T-cell (primary cell): Measurements from ENCODE around the gene SMAP2. TPM values are rescaled to one million over a fixed set of nuclear protein-coding genes. Genes with fewer than 3 reads are reported as not detected.
A peak's percentile ranks its signal among the peaks of the same experiment; 100 is the strongest.

ENCODE experiments used
- ATAC-seq, 4 experiments: fragments of 200-7000 bp in 3 of 4; fragments of 150-1000 bp in 1 of 4; cut with Tn5 transposase; replicated peaks in 1 of 4; 1 replicate in 3 of 4; 2 replicates in 1 of 4; pipeline ENCODE4 v1.10.0; 2021; ENCODE audit warnings: moderate library complexity in 3 of 4, mild to moderate bottlenecking in 2 of 4, moderate number of reproducible peaks in 1 of 4
- CTCF ChIA-PET, 2 donors: fragments of 300-600 bp; sonication (Branson Sonifier 250); formaldehyde crosslinking; loops; one replicate each; lab custom pipeline; 2022; ENCODE audit warnings: antibody characterized with exemption in 2 of 2; lab: Charles Lee
- POLR2A ChIA-PET, 2 donors: fragments of 300-600 bp; sonication (Branson Sonifier 250); formaldehyde crosslinking; loops; one replicate each; lab custom pipeline; 2022; ENCODE audit warnings: antibody characterized with exemption in 2 of 2; lab: Charles Lee
- DNase-seq, 35 experiments: peaks; one replicate each; pipeline versions ENCODE4 v3.0.0 to v3.0.0-alpha.2; 2013 to 2023
- H3K27ac ChIP-seq: one replicate; pipeline ENCODE4 v1.5.1; 2013; ENCODE audit warnings: low read length
- H3K27me3 ChIP-seq, 2 experiments: replicated peaks in 1 of 2; 1 replicate in 1 of 2; 2 replicates in 1 of 2; pipeline versions ENCODE4 v1.6.1 to v1.7.0; 2013; ENCODE audit warnings: low read length in 1 of 2, mixed read lengths in 1 of 2; ENCODE audit not compliant: control insufficient read depth in 2 of 2, insufficient read depth in 2 of 2; ENCODE audit errors: extremely low read depth in 1 of 2
- H3K36me3 ChIP-seq, 2 donors: 1 replicate in 1 of 2; 2 replicates in 1 of 2; pipeline versions ENCODE4 v1.6.1 to v1.7.0; 2013; ENCODE audit warnings: low read length in 1 of 2; ENCODE audit not compliant: control insufficient read depth in 2 of 2, insufficient read depth in 1 of 2; ENCODE audit errors: extremely low read depth in 1 of 2
- H3K4me1 ChIP-seq, 2 experiments: 1 replicate in 1 of 2; 2 replicates in 1 of 2; pipeline versions ENCODE4 v1.6.1 to v1.7.0; 2013; ENCODE audit warnings: low read length in 2 of 2, mixed read lengths in 1 of 2; ENCODE audit not compliant: insufficient read depth in 2 of 2, control insufficient read depth in 1 of 2; ENCODE audit errors: extremely low read depth in 1 of 2
- H3K4me3 ChIP-seq, 2 donors: 1 replicate in 1 of 2; 2 replicates in 1 of 2; pipeline versions ENCODE4 v1.5.1 to v1.7.0; 2013; ENCODE audit warnings: mild to moderate bottlenecking in 2 of 2, low read length in 1 of 2, moderate library complexity in 1 of 2; ENCODE audit not compliant: control insufficient read depth in 1 of 2; ENCODE audit errors: extremely low read depth in 1 of 2
- H3K9me3 ChIP-seq: 2 replicates; pipeline ENCODE4 v1.7.0; 2013
- H3K27ac Mint-ChIP-seq, 2 donors: one replicate each; pipeline ENCODE4 v1.8.0; 2020 to 2021; ENCODE audit warnings: mild to moderate bottlenecking in 2 of 2, mixed read lengths in 2 of 2
- H3K27me3 Mint-ChIP-seq, 2 donors: one replicate each; pipeline ENCODE4 v1.8.0; 2021 to 2022; ENCODE audit warnings: mixed read lengths in 2 of 2
- H3K36me3 Mint-ChIP-seq: one replicate; pipeline ENCODE4 v1.8.0; 2021; ENCODE audit warnings: mixed read lengths
- H3K4me1 Mint-ChIP-seq, 3 donors: one replicate each; pipeline ENCODE4 v1.8.0; 2020 to 2022; ENCODE audit warnings: mixed read lengths in 3 of 3, mild to moderate bottlenecking in 1 of 3
- H3K4me3 Mint-ChIP-seq, 3 donors: one replicate each; pipeline ENCODE4 v1.8.0; 2020 to 2022; ENCODE audit warnings: mild to moderate bottlenecking in 3 of 3, mixed read lengths in 3 of 3, moderate library complexity in 3 of 3
- H3K9me3 Mint-ChIP-seq, 3 donors: one replicate each; pipeline ENCODE4 v1.8.0; 2020 to 2022; ENCODE audit warnings: mixed read lengths in 3 of 3
- WGBS: methylation state at CpG from one replicate; pipeline ENCODE4 v1.1.5; 2013; ENCODE audit warnings: missing lambda C conversion rate; ENCODE audit not compliant: insufficient coverage; 5-methylcytosine and 5-hydroxymethylcytosine counted together
- total RNA-seq, 35 experiments: library from RNA in 6 of 35; stranded (reverse) in 6 of 35; fragments of 120-200 nt in 1 of 35; gene quantifications; one replicate each; pipeline versions ENCODE4 v1.2.1 to v1.2.4 and lab custom pipeline; 2013 to 2026

Gene SMAP2
- total RNA-seq, 5 donors from 2014 or later (not counting 1 experiment from before 2014, with no cell fraction given) = 120 to 254 (median 123) TPM

DNA sequence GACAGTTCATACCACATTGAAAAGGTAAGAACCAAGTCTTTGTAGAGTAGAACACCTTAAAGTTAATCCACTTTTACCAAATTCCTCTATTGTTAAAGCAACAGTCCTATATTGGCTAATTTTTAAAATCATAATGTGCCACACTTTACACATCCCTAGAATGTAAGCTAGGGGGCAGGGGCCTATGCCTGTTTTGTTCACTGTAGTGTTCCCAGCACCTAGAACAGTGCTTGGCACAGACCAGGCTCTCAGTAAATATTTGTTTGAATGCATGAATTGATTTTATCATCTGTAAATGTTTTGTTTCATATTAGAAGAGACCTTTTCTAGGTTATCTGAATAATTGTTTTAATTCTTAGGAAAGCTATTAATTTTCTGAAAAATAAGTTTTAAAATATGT, 9.1 kb downstream of the SMAP2 start:
- ATAC-seq = no peak
- no peaks in the 10 kb centered on the region for H3K27me3 Mint-ChIP-seq

DNA sequence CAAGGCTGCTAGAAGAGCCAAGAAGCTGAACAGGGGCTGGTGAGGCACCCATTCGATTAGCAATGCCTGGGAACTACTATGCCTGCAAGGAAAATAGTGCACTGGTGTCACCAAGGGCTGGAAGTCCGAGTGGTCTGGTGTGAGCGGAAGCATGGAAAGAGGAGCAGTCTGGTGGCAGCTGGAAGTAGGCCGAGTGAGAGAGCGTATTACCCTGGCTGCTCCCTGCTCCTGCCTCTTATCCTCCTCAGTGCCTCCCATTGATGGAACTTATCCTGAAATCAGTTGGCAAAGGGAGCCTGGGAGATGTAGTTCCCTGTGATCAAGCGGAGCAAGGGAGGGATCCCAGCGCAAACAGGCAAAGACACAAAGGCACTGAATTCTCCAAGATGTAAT, 9.6 kb downstream of the SMAP2 start:
- no peaks in the 10 kb centered on the region for H3K9me3 Mint-ChIP-seq
- H3K9me3 ChIP-seq = no peaks in the 10 kb centered on the region
- ATAC-seq (no peak), DNase-seq (no peak)
- peaks cover 77 to 88% of the 10 kb centered on the region in 2 experiments for H3K4me1 ChIP-seq
- H3K36me3 Mint-ChIP-seq = peaks cover 17% of the 10 kb centered on the region
- peaks cover 0 to 7% of the 10 kb centered on the region in 2 donors for H3K36me3 ChIP-seq
- peaks cover 82 to 94% (median 94%) of the 10 kb centered on the region in 3 donors for H3K4me1 Mint-ChIP-seq
- no peaks in the 10 kb centered on the region for H3K27me3 ChIP-seq
- ChIA-PET POLR2A (interaction anchor here (0.6 to 6.3 kb wide), 6 partner anchors 9 to 77 kb away, joined by 6 to 141 read pairs (median 26); partner anchors contain the start of gene SMAP2 (in 1 of the 2)), CTCF (interaction anchor here (0.6 to 6.7 kb wide), 6 partner anchors 8 to 295 kb away, joined by 3 to 64 read pairs (median 10); partner anchors contain the start of gene SMAP2 (in 1 of the 2))
- peak overlapping the region; percentile 96 for H3K27ac ChIP-seq
- peak overlapping the region; percentile 79 to 89 (median 86) for H3K4me3 Mint-ChIP-seq
- no peaks in the 10 kb centered on the region for H3K27me3 Mint-ChIP-seq
- 35% methylated on average over 2 of the region's 7 CpGs for WGBS
- H3K27ac Mint-ChIP-seq = peak overlapping the region; percentile 99 to 100
- H3K4me3 ChIP-seq = peak overlapping the region in 1 of 2 donors; percentile 62

More for the DNA sequence above, 9.1 kb downstream of the SMAP2 start:
- H3K4me3 ChIP-seq = peak overlapping the region in 1 of 2 donors; percentile 31
- H3K27me3 ChIP-seq = no peaks in the 10 kb centered on the region
- no peaks in the 10 kb centered on the region for H3K9me3 ChIP-seq
- H3K36me3 ChIP-seq = peaks cover 0 to 10% of the 10 kb centered on the region in 2 donors
- H3K9me3 Mint-ChIP-seq = no peaks in the 10 kb centered on the region
- peak overlapping the region; percentile 79 to 89 (median 86) for H3K4me3 Mint-ChIP-seq
- DNase-seq = no peak
- ChIA-PET CTCF (interaction anchor here (0.6 to 3.5 kb wide), 6 partner anchors 15 to 295 kb away, joined by 3 to 18 read pairs (median 3); no protein-coding TSS in a partner anchor), POLR2A (interaction anchor here (0.5 to 6.3 kb wide), 5 partner anchors 8 to 78 kb away, joined by 3 to 141 read pairs (median 10); partner anchors contain the start of gene SMAP2 (in 1 of the 2))
- peak overlapping the region; percentile 96 for H3K27ac ChIP-seq
- H3K36me3 Mint-ChIP-seq = peaks cover 18% of the 10 kb centered on the region
- H3K4me1 Mint-ChIP-seq = peaks cover 85 to 98% (median 97%) of the 10 kb centered on the region in 3 donors
- H3K27ac Mint-ChIP-seq = peak overlapping the region; percentile 99 to 100
- H3K4me1 ChIP-seq = peaks cover 75 to 93% of the 10 kb centered on the region in 2 experiments

DNA sequence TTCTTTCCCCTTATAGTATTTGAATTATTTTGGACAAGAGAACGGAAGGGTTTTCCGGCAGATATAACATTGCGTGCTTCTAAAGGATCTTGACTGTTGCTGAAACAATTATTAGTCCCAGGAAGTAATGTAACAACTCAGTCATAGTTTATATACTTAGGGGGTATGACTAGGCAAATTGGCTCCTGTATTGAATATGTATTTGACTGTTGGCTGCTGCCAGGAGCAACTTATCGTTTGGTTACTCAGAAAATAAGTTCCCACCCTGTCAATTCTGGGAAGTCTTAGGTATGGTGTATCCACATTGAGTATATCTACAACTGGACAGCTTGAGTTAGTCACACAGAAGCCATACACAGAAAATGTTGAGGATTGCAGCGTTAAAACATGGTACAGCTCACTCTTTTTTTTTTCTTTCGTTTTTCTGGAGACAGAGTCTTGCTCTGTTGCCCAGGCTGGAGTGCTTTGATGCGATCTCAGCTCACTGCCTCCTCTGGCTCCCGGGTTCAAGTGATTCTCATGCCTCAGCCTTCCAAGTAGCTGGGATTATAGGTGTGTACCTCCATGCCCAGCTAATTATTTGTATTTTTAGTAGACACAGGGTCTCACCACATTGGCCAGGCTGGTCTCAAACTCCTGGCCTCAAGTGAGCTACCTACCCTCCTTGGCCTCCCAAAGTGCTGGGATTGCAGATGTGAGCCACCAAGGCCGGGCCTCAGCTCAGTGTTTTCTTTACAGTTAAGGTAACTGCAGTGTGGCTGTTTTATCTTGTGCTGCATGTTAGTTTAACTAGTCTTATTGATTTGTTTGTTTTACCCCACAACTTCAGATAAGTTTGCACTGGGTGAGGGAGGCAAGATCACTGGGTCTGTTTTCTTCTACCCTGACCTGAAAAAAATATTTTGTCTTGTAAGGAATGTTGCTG, 10.2 kb downstream of the SMAP2 start:
- WGBS = 14% methylated on average over 4 of the region's 9 CpGs
- peaks cover 16% of the 10 kb centered on the region for H3K36me3 Mint-ChIP-seq
- peaks cover 0 to under 1% of the 10 kb centered on the region in 2 donors for H3K36me3 ChIP-seq
- H3K4me1 Mint-ChIP-seq = peaks cover 81 to 94% (median 94%) of the 10 kb centered on the region in 3 donors
- H3K27ac Mint-ChIP-seq = peak overlapping the region; percentile 99 to 100
- no peaks in the 10 kb centered on the region for H3K27me3 Mint-ChIP-seq
- no peaks in the 10 kb centered on the region for H3K9me3 Mint-ChIP-seq
- ATAC-seq (no peak), DNase-seq (no peak)
- ChIA-PET POLR2A (interaction anchor here (0.6 to 6.3 kb wide), 8 partner anchors 10 to 27 kb away, joined by 3 to 141 read pairs (median 18); partner anchors contain the start of gene SMAP2 (in 2 of the 2)), CTCF (interaction anchor here (0.5 to 6.7 kb wide), 6 partner anchors 9 to 45 kb away, joined by 3 to 64 read pairs (median 15); partner anchors contain the start of gene SMAP2 (in 1 of the 2))
- H3K4me3 ChIP-seq = peak overlapping the region in 1 of 2 donors; percentile 62
- no peaks in the 10 kb centered on the region for H3K9me3 ChIP-seq
- peaks cover 80 to 86% of the 10 kb centered on the region in 2 experiments for H3K4me1 ChIP-seq
- peak overlapping the region; percentile 79 to 89 (median 86) for H3K4me3 Mint-ChIP-seq
- H3K27ac ChIP-seq = peak overlapping the region; percentile 96
- no peaks in the 10 kb centered on the region for H3K27me3 ChIP-seq

DNA sequence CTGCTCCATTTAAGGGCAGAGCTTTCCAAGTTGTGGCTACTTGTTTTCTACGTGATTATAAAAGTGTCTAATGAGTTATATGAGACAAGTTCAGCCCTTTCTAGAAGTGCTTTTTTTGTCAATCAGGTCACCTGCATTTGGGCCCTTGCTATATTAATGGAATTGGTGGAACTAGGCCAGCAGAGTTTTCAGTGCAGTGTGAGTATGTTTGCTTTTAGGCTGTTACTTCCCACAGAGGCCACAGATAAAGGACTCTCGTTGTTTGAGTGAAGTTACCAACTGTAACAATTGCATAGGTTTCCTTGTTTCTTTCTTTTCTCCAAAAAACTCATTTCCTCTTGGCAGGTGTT, 10.9 kb downstream of the SMAP2 start:
- peaks cover 22% of the 10 kb centered on the region for H3K36me3 Mint-ChIP-seq
- CTCF ChIA-PET = interaction anchor here in 1 of 2 donors (2.3 to 6.7 kb wide), 4 partner anchors 10 to 46 kb away, joined by 13 to 64 read pairs (median 26); partner anchors contain the start of gene SMAP2
- no peaks in the 10 kb centered on the region for H3K27me3 Mint-ChIP-seq
- ATAC-seq (no peak), DNase-seq (no peak)
- POLR2A ChIA-PET = interaction anchor here (0.6 to 6.3 kb wide), 10 partner anchors 8 to 46 kb away, joined by 3 to 141 read pairs (median 7); partner anchors contain the start of gene SMAP2 (in 2 of the 2)
- peak overlapping the region; percentile 99 to 100 for H3K27ac Mint-ChIP-seq
- Histone ChIP-seq H3K27ac (peak overlapping the region; percentile 96), H3K9me3 (no peaks in the 10 kb centered on the region), H3K4me1 (peaks cover 80 to 86% of the 10 kb centered on the region in 2 experiments), H3K4me3 (peak overlapping the region; percentile 0 to 1), H3K36me3 (no peaks in the 10 kb centered on the region), H3K27me3 (no peaks in the 10 kb centered on the region)
- WGBS = 0% methylated on average over 1 of the region's 2 CpGs
- peak overlapping the region; percentile 79 to 89 (median 86) for H3K4me3 Mint-ChIP-seq
- no peaks in the 10 kb centered on the region for H3K9me3 Mint-ChIP-seq
- peaks cover 82 to 96% (median 95%) of the 10 kb centered on the region in 3 donors for H3K4me1 Mint-ChIP-seq

DNA sequence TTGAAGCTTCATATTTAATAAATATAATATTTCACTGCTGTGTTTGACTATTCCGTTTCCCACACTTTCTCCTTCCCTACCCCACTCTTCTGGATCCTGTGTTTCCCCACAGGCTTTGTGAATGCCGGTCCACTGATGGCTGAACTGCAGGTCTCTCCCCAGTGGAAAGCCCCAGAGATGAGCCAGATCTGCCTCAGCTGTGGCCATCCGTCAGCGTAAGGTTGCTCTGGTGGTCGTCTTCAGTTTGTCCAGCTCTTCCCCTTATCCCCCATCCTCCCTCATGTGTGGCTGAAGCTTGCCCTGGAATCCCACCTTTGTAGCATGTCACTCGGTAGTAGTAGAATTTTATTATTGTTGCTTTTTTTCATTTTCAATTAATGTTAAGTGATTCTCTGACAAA, 11.4 kb downstream of the SMAP2 start:
- ATAC-seq = no peak
- Histone ChIP-seq H3K27ac (peak overlapping the region; percentile 96), H3K27me3 (no peaks in the 10 kb centered on the region), H3K36me3 (no peaks in the 10 kb centered on the region), H3K9me3 (no peaks in the 10 kb centered on the region), H3K4me3 (peak overlapping the region; percentile 0 to 1), H3K4me1 (peaks cover 81 to 84% of the 10 kb centered on the region in 2 experiments)
- H3K27me3 Mint-ChIP-seq = no peaks in the 10 kb centered on the region
- 57% methylated on average over 1 of the region's 6 CpGs for WGBS
- no peaks in the 10 kb centered on the region for H3K9me3 Mint-ChIP-seq
- DNase-seq = peak in 1 of 35 experiments; percentile 31
- H3K4me3 Mint-ChIP-seq = peak overlapping the region; percentile 79 to 89 (median 86)
- peaks cover 25% of the 10 kb centered on the region for H3K36me3 Mint-ChIP-seq
- peaks cover 87 to 96% (median 95%) of the 10 kb centered on the region in 3 donors for H3K4me1 Mint-ChIP-seq
- ChIA-PET POLR2A (interaction anchor here (0.6 to 6.3 kb wide), 18 partner anchors 8 to 341 kb away, joined by 3 to 141 read pairs (median 6); partner anchors contain the start of gene SMAP2 (in 2 of the 2)), CTCF (interaction anchor here in 1 of 2 donors (0.6 to 6.7 kb wide), 12 partner anchors 9 to 308 kb away, joined by 3 to 64 read pairs (median 9); partner anchors contain the start of genes COL9A2 and SMAP2)
- H3K27ac Mint-ChIP-seq = peak overlapping the region; percentile 99 to 100
